ENCODE data around the gene NCLN. TPM values are rescaled to one million over a fixed set of nuclear protein-coding genes. Genes with fewer than 3 reads are reported as not detected.

The NCLN gene
- total and polyA plus RNA-seq, 9 of the 15 experiments (the other 6 are each of a cell fraction or from before 2014, with no cell fraction given) = 3.8 to 126 (median 39.6) TPM

GRCh38 chr19:3161453-3161852 lies 24.3 kb upstream of the NCLN start (continued):
- no peak for TF ChIP-seq AFF4 (CRISPR knock-in tag; IDR thresholded peaks at IDR 0.05)
- TF ChIP-seq DNMT1 (IDR thresholded peaks at IDR 0.05) = no peak
- no peak for TF ChIP-seq NFE2L1 (tag; IDR thresholded peaks at IDR 0.05; ENCODE audit: borderline replicate concordance, low read depth)
- no peak for TF ChIP-seq BRCA1 (IDR thresholded peaks at IDR 0.05)
- TF ChIP-seq BRCA1 (CRISPR knock-in tag; IDR thresholded peaks at IDR 0.05) = no peak
- TF ChIP-seq SREBF2 (CRISPR knock-in tag; IDR thresholded peaks at IDR 0.05) = no peak
- TF ChIP-seq FOSL1 (tag; conservative IDR thresholded peaks at IDR 0.05) = peak; percentile 73
- no peak for TF ChIP-seq MTF1 (CRISPR knock-in tag; IDR thresholded peaks at IDR 0.05; ENCODE audit: borderline replicate concordance)
- no peak for TF ChIP-seq ZNF12 (CRISPR knock-in tag; IDR thresholded peaks at IDR 0.05)
- no peak for TF ChIP-seq SMARCC2 (IDR thresholded peaks at IDR 0.05; ENCODE audit: low read depth)
- no peak for TF ChIP-seq RBM15 (IDR thresholded peaks at IDR 0.05; ENCODE audit: insufficient read depth, low read length)
- peak; percentile 75 for TF ChIP-seq JUND (IDR thresholded peaks at IDR 0.05; ENCODE audit: borderline replicate concordance, low read depth, low read length)
- TF ChIP-seq JUND (tag; IDR thresholded peaks at IDR 0.05; ENCODE audit: borderline replicate concordance, low read depth, low read length) = no peak
- TF ChIP-seq, protein P1, sequence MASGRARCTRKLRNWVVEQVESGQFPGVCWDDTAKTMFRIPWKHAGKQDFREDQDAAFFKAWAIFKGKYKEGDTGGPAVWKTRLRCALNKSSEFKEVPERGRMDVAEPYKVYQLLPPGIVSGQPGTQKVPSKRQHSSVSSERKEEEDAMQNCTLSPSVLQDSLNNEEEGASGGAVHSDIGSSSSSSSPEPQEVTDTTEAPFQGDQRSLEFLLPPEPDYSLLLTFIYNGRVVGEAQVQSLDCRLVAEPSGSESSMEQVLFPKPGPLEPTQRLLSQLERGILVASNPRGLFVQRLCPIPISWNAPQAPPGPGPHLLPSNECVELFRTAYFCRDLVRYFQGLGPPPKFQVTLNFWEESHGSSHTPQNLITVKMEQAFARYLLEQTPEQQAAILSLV (tag; IDR thresholded peaks at IDR 0.05) = no peak
- no peak for TF ChIP-seq TRIM24 (IDR thresholded peaks at IDR 0.05)
- no peak for TF ChIP-seq BMI1 (IDR thresholded peaks at IDR 0.05; ENCODE audit: low read length)
- no peak for TF ChIP-seq ZFP1 (CRISPR knock-in tag; IDR thresholded peaks at IDR 0.05)
- TF ChIP-seq ZNF436 (CRISPR knock-in tag; IDR thresholded peaks at IDR 0.05) = no peak
- TF ChIP-seq JUN (IDR thresholded peaks at IDR 0.05; ENCODE audit: borderline replicate concordance, low read depth, low read length) = peak; percentile 77
- no peak for TF ChIP-seq JUN (CRISPR knock-in tag; IDR thresholded peaks at IDR 0.05; ENCODE audit: borderline replicate concordance)
- TF ChIP-seq, protein P2, sequence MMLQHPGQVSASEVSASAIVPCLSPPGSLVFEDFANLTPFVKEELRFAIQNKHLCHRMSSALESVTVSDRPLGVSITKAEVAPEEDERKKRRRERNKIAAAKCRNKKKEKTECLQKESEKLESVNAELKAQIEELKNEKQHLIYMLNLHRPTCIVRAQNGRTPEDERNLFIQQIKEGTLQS (IDR thresholded peaks at IDR 0.05) = peak; percentile 81
- TF ChIP-seq, protein P2 (CRISPR knock-in tag; conservative IDR thresholded peaks at IDR 0.05) = no peak
- no peak for TF ChIP-seq HMG20A (CRISPR knock-in tag; conservative IDR thresholded peaks at IDR 0.05)
- no peak for TF ChIP-seq ZNF639 (CRISPR knock-in tag; conservative IDR thresholded peaks at IDR 0.05 in 1 of 2, IDR thresholded peaks at IDR 0.05 in 1 of 2)
